GM18508 (cell line): ENCODE measurements around the gene ZNF488.
"Not testable (repeated sequence)": the region's sequence is repeated elsewhere in the genome, so short reads cannot be mapped to it uniquely, and the experiment has no call there.

Source experiments
- ATAC-seq: cut with Tn5 transposase; IDR thresholded peaks from one replicate; pipeline ENCODE4 v1.9.1; 2021; ENCODE audit warnings: moderate number of reproducible peaks; ENCODE audit not compliant: insufficient read depth, unreplicated experiment

The ZNF488 gene, protein sequence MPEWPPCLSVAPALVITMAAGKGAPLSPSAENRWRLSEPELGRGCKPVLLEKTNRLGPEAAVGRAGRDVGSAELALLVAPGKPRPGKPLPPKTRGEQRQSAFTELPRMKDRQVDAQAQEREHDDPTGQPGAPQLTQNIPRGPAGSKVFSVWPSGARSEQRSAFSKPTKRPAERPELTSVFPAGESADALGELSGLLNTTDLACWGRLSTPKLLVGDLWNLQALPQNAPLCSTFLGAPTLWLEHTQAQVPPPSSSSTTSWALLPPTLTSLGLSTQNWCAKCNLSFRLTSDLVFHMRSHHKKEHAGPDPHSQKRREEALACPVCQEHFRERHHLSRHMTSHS

GRCh38 chr10:47384148-47384921 is at the start of gene ZNF488:
ZNF488 (minus strand) TSS chr10:47384293; CDS start chr10:47368829, 15,464 bp downstream.
- no peak for ATAC-seq

DNA sequence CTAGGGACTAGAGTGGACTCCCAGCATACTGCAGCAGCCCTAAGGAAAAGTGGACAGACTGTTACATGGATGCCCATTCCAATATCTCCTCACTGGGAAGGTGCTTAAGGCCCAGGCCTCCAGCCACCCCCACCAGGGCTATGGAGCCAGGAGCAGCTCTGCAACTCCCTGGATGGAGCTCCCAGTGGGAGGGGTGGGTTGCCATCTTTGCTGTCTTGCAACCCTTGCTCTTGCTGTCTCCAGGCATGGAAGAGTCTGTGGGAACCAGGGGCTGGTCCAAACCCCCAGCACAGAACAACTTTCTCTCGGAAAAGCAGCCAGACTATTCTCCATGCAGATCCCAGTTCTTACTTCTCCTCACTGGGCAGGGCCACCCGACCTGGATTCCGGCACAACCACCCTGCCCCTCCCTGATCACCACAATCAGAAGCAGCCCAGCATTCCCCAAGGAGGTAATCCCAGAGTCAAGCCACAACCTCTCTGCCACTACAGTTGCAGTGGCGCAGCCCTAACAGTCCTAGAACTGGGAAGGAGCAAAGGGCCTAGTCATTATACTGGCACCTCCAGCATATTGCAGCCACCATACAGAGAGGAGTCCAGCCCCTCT is 41.8 kb upstream of the ZNF488 start:
- ATAC-seq, result no peak

DNA sequence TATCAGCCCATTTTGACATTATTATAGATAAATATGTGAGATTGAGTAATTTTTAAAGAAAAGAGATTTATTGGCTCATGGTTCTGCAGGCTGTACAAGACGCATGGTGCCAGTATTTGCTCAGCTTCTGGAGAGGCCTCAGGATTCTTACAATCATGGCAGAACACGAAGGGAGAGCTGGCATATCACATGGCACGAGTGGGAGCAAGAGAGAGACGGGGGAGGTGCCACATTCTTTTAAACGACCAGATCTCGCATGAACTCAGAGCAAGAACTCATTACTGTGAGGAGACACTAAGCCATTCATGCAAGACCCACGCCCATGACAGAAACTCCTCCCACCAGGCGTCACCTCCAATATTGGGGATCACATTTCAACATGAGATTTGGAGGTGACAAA is 40.1 kb upstream of the ZNF488 start:
- ATAC-seq, result no peak

GRCh38 chr10:47423476-47423875 is 39.4 kb upstream of the ZNF488 start:
- no peak for ATAC-seq

DNA sequence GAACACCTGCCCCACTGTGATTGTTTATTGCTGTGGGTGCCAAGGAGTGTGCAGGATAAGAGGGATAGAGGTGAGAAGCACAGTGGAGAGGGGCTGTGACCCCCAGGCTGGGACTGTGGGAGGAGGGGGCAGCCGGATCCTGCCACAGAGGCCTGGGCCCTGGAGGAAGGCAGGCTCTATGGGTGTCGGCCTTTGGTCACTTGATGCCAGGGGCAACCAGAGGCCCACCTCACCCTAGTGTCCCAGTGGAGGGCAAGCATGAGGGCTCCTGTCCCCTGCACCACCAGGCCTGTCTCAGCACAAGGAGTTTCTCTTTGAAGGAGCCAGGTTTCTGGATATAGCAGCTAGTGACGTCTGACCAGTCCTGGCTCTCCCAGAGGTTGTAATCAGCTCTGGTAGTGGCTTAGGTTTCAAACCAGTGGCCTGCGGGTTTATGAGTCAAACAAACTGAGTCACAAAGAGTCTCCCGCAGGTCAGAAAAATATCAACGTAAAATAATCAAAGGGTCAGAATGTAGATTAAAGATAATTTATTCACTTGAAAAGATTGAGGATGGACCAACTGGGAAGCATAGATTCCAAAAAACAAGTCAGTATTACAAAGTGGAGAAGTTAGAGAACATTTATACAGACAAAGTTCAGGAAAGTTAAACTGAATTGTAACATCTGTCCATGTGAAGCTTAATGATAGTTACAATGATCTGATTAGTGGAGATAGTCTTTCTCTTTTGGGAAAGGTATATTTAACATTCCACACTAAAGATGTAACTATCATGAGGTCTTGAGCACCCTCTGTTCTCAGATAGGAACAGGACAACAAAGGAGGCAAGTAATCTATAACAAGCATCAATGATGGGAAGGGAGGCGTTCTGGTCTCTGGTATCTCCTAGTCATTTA is 37.2 kb upstream of the ZNF488 start:
- no peak for ATAC-seq

GRCh38 chr10:47420305-47421056 is 36.4 kb upstream of the ZNF488 start:
- ATAC-seq, result no peak

GRCh38 chr10:47419421-47419820 is 35.3 kb upstream of the ZNF488 start:
- no peak for ATAC-seq

- no peak for ATAC-seq
These were observed 34.9 kb upstream of the ZNF488 start for GRCh38 chr10:47418966-47419365.

DNA sequence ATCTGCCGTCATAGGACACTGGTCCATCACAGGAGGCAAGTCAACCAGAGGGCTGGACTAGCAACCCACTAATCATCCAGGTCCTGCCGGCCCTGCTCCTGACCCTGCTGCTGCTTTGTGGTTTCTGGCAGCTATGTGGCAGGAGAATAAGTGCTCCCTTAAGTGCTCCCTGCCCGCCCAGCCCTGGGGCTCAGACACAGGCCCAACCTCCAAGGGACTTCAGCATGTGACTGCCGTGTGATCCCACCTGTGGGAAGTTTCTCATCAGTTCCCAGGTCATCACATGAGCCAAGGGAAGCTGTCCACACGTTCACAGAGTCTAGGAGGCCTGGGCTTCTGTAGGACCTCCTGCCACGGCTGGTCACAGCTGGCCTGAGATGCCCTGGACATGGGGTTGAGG is 34.2 kb upstream of the ZNF488 start:
- ATAC-seq, result no peak

- ATAC-seq, result not testable (repeated sequence)
These were observed 32.5 kb upstream of the ZNF488 start for GRCh38 chr10:47416305-47417218.

- no peak for ATAC-seq
These were observed 31.6 kb upstream of the ZNF488 start for GRCh38 chr10:47415520-47416304.

- ATAC-seq, result no peak
These were observed 30.8 kb upstream of the ZNF488 start for GRCh38 chr10:47414752-47415519.

DNA sequence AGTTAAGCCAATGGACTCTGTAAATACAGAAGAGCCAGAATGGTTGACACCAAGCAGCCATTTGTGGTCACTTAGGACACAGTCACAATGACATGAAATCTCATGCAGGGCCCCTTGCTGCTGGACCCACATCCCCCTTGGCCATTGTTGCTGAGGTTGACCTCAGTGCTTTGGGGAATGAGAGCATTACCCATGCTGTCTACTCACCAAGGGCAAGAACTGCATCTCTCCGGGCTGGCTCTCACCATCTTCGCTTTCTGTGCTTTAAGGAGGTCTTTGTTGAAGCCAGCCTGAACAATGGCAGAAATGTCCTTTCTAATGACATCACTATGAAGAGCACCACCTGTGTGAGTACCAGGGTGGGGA is 30.1 kb upstream of the ZNF488 start:
- ATAC-seq, result no peak

DNA sequence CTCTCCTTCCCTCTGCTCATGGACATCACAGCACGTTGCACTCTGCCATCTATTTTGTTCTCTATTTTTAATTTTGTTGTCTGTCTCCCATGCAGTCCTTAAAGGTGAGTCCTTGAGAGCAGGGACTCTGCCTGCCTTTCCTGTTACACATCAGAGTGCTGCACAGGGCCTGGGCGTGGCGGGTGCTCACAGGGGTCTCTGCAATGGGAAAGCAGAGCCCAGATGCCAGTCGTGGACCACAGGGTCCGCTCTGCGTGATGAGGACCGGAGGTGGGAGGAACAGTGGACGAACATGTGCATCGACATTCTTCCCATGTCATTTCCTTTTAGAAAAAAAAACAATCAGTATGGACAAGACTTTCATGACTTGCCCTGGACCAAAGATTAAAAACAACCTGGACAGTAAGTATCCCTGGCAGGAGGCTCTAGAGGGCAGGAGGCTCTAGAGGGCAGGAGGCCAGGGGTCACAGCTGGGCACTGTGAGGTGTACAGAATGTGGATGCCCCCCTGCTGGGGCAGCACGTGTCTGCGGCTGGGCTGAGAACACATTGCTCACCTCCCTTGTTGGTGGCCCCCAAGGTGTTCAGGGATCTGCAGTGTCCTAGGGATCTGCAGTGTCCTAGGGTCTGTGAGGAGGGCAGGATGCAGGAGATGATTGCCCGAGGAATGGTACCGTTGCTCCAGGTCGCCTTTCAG is 29.6 kb upstream of the ZNF488 start:
- ATAC-seq, result no peak

GRCh38 chr10:47412869-47413268 is 28.8 kb upstream of the ZNF488 start:
- ATAC-seq, result no peak

DNA sequence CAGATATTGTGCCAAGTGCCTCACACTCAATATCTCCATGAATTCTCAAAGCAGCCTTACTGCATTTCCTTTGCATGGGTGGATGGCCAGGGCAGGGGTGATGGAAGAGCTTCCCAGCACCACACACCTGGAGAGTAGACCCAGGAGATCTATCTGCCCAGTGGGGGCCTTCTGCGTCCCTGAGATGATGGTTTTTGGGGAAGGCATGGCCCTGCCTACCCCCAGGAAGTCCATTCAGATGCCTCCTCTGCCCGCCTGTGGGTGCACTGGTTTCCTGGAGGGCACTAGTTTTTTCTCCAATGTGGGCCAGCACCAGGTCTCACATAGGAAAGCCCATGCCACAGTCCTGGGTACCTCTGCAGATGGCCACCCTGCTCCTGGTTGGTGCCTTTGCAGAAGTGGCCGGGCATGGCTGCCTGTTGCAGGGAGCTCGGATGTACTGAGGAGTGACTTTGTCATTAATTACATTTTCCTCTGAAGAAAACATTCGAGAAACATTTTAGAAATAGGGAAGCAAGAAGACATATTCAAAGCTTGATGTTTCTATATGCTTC is 28.2 kb upstream of the ZNF488 start:
- ATAC-seq, result no peak
